ENCODE results near the gene UBE2Z.

The UBE2Z gene

DNA sequence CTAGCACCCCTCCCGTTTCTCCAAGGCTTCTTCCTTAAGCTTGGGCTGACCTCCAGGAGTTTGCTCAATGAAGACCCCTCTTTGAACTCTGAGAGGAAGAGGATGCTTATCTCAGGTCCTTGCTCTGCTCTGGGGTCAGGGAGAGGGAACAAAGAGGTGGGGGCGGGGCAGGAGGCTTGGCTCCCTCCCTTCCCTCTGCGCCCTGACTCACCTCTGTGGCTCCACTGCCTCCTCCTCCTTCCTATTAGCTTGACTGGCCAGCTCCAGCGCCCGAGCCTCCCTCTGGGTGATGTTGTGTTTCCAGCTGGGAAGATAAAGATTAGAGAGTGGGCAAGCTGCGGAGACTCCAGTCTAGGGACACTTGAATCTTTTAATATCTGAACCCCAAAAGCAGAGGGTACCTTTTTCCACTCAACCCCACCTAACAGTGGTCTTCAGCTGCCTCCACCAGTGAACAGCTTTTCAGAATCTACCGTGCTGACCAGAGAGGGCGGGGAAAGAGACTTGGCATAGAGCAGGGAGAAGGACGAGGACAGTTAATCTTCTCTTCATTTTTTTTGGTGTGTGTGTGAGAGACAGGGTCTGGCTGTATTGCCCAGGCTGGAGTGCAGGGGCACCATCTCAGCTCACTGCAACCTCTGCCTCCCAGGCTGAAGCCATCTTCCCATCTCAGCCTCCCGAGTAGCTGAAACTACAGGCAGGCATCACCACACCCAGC is 53.5 kb downstream of the UBE2Z start:
- DNase-seq, result no peak

DNA sequence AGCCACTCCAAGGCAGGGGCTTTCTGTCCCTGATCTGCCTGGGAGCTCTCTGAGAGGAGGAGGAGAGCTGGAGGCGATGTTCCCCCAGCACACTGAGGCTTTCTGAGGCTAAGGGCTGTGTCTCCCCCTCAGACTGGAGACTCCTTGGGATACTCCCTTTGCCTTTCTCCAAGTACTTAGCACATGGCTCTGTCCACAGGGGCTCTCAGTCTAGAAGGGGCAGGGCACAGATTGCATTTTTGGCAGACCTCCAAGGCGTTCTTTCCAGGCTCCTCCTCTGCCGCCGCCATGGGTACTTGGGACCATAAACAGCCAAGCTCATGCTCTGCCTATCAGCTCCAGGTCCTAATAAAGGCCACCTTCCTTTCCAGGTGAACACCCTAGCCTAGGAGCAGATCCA is 62.0 kb downstream of the UBE2Z start:
- DNase-seq, result no peak

DNA sequence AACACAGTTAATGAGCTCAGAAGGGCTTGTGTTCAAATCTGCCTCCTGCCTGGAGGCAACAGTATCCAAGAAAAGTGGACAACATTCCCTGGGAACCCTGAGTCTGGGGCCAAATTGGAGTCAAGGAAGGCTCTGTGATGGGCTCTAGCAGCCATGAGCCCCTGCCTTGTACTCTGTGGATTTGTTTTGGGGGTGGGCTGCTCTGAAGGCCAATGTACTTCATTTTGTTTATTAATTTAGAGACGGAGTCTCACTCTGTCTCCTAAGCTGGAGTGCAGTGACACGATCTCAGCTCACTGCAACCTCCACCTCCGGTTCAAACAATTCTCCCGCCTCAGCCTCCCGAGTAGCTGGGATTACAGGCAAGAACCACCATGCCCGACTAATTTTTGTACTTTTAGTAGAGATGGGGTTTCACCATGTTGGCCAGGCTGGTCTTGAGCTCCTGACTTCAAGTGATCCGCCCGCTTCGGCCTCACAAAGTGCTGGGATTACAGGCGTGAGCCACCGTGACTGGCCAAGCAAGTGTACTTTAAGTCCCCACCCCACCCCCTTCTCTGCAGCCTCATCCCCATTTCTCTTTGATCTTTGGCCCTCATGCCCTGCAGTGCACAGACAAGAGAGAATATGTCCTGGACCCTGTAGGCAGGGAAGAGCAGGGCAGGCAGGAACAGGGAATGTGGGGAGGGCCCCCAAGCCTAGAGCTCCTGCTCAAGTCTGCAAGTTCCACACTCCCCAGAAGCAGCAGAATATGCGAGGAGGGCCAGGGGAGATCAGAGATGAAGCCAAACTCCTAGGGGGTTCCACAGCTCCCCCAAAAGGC is 62.9 kb downstream of the UBE2Z start:
- no peak for DNase-seq

DNA sequence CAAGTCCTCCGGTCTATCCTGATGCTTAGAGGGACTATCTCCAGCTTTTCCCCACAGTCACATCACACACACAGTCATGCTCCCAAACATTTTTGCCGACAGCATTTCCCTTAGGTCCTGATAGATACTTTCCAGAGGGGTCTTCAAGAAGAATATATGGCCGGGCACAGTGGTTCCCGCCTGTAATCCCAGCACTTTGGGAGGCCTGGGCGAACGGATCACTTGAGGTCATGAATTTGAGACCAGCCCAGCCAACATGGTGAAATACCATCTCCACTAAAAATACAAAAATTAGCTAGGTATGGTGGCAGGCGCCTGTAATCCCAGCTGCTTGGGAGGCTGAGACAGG is 64.5 kb downstream of the UBE2Z start:
- DNase-seq, result no peak

DNA sequence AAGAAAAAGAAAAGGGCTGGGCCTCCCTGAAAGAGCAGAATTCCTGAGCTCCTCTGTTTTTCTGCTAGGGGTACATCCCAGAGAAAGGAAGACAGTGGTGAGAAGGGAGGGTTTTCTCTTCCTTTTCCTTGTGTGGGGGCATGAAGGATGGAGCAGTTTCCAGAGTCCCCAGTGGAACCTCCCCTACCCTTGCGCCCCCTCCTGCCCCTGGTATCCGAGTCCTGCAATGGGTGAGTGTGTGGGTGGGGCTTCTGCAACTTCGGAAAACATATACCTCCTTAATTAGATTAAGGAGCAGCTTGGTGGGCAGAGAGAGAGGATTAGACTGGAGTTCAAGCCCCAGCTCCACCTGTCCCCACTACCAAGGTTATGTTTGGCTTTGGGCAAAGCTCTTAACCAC is 65.6 kb downstream of the UBE2Z start:
- DNase-seq, result no peak
